ENCODE data around the gene FOXD3.

- no peak for TF ChIP-seq EP300 (IDR thresholded peaks at IDR 0.05)
- no peak for TF ChIP-seq POLR2A (IDR thresholded peaks at IDR 0.05)
Measured at GRCh38 chr1:63305043-63305442, 17.3 kb upstream of the FOXD3 start.
